HG03378 (cell line): ENCODE results near the gene GALR1.
"Not testable (repeated sequence)": the region's sequence is repeated elsewhere in the genome, so short reads cannot be mapped to it uniquely, and the experiment has no call there.

ENCODE experiments used
- ATAC-seq: cut with Tn5 transposase; IDR thresholded peaks from one replicate; pipeline ENCODE4 v1.9.1; 2021; ENCODE audit warnings: mild to moderate bottlenecking, moderate library complexity; ENCODE audit not compliant: unreplicated experiment

GALR1 gene, protein sequence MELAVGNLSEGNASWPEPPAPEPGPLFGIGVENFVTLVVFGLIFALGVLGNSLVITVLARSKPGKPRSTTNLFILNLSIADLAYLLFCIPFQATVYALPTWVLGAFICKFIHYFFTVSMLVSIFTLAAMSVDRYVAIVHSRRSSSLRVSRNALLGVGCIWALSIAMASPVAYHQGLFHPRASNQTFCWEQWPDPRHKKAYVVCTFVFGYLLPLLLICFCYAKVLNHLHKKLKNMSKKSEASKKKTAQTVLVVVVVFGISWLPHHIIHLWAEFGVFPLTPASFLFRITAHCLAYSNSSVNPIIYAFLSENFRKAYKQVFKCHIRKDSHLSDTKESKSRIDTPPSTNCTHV

DNA sequence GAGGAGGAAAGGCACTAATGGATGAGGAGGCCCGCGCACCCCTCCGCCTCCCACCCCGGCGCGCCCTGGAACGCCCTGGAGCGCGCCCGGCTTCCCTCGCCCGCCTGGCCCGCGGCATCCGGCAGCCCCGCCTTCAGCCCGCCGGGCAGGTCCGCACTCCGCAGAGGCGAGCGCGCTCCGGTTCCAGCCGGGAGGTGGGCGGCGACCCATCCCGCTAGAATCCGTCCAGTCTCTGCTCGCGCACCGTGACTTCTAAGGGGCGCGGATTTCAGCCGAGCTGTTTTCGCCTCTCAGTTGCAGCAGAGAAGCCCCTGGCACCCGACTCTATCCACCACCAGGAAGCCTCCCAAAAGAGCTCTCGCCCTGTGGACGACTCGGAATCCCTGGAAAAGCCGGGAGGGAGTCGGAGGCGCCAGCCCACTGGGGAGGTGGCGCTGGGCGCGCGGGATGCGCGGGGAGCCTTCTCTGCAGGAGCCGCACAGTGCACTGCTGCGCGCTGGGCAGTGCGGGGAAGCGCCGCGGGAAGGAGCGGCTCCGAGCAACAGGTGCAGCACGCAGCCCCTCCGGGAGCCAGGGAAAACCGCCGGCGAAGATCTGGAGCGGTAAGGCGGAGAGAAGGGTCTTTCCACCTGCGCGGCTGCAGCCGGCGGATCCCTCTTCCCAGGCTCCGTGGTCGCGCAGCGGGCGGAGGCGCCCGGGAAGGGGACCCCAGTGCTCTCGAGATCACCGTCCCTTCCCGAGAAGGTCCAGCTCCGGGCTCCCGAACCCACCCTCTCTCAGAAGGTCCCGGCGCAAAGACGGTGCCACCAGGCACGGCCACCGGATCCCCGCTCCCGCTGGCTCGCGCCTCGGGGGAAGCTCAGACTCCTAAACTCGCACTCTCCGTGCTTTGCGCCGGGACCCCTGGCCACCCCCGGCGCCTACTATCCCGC is at the start of gene GALR1:
Gene GALR1 (plus strand): TSS at position 280 of the 932 bp plus-strand sequence. CDS start 701 bp downstream, outside the sequence.
- ATAC-seq: no peak

DNA sequence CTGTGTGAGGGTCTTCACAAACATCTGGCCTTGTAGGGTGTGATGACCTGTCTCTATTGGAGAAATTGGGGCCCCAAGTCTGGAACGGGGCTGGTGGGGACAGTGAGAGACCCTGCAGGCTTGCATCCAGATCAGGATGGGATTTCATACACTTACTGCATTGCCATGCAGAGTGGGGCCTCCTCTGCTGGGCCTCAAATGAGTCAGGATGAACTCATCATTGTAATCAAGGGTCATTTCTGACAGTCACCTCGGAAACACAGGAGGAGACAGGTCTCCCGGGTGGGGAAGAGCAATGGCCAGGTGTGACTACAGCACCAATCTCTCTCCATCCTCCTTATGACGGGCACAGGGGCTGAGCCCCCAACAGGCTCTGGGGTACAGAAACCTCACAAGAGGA is 48.1 kb upstream of the GALR1 start:
- no peak for ATAC-seq

- ATAC-seq: no peak
These were observed 47.3 kb upstream of the GALR1 start for GRCh38 chr18:77202329-77202728.

DNA sequence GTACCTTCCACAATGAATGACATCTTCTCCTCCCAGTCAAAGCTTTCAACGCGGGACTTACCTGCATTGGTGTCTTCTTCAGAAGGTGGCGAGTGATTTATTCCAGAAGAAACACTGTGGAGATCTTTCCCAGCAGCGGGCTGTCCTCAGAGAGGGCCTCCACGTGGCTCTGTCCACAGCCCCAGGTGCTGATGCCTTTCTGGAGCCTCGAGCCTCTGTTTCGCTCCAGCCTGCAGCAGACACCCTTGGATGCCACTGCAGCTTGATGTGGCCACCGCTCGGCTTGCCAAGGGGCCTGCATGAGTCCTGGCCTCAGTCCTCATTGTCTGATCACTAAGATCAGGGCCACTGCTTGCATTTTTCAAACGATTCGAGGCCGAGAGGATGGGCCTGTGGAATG is 46.6 kb upstream of the GALR1 start:
- ATAC-seq: no peak

GRCh38 chr18:77203851-77204250 is 45.8 kb upstream of the GALR1 start:
- ATAC-seq: no peak

DNA sequence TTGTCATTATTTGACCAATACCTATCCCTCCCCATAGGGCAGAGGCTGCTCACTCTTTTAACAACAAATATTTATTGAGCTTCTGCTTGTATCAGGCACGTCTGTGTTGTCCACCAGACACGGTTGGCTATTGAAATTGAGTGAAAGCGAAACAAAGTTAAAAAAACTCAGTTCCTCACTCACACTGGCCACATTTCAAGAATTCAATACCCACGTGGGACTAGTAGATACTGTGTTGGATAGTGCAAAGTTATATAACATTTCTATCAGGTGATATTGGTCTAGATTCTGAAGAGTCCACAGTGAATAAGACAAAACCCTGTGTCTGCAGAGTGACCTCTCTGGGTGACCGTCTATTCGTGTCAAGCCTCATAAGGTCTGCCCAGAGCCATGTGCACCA is 43.9 kb upstream of the GALR1 start:
- ATAC-seq: no peak

- ATAC-seq: no peak
These were observed 42.8 kb upstream of the GALR1 start for GRCh38 chr18:77206676-77207374.

GRCh38 chr18:77207540-77207939 is 42.1 kb upstream of the GALR1 start:
- ATAC-seq: peak; percentile 54

- ATAC-seq: peak; percentile 82
These were observed 40.7 kb upstream of the GALR1 start for GRCh38 chr18:77208964-77209363.

DNA sequence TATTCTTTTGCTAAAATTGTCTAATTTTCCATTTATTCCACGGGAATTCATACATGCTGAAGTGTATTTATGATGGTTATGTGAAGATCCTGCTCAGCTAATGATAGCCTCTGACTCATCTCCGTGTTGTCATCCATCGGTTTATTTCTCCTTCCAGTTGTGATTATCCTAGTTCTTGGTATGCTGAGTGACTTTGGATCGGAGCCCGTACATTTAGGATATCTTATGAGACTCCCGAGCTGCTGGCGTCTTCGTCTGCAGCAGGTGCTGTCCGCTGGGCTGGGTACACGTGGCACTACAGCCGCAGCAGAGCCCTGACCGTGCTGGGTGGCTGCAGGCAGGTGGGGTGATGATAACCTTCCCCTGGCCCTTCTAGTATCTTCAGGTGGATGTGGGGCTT is 40.1 kb upstream of the GALR1 start:
- no peak for ATAC-seq

DNA sequence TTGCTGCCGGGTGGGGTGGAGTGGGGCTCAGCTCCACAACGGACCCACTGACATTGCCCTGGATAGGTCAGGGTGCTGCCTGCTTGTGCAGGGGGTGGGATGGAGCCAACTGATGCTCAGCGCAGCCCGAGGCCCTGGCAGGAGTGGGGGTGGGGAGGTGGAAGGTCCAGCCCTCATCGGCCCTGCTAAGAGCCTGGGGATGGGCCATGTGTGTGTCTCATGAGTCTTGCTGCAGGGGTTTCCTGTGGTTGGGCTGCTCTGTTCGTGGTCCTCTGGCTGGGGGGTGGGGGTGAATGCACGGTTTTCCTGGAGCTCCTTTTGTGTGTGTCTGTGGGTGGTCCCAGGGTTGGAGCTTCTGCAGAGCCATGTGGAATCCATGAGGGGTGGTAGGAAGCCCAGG is 39.4 kb upstream of the GALR1 start:
- no peak for ATAC-seq

DNA sequence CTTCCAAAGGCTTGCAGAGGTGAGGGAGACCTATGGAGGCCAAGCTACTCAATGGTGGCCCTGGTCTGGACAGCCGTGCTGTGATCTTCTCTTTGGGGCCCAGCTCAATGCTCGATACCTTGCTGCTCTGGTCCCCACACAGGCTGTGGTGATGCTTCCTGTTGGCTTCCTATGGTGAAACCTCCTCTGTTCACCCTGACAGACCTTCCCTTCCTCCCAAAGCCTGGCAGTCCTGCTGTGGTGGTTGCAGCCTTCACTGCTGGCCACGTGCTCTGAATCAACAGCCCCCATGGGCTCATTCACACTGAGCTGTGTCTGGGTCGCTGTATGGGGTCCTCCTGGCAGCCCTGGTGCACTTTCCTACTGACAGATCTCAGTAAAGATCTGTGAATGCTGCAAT is 31.0 kb upstream of the GALR1 start:
- ATAC-seq: no peak

GRCh38 chr18:77220726-77221125 is 28.9 kb upstream of the GALR1 start:
- ATAC-seq: no peak

- no peak for ATAC-seq
These were observed 27.2 kb upstream of the GALR1 start for GRCh38 chr18:77222464-77222863.

- no peak for ATAC-seq
These were observed 26.4 kb upstream of the GALR1 start for GRCh38 chr18:77223221-77223639.

GRCh38 chr18:77223653-77224052 is 26.0 kb upstream of the GALR1 start:
- no peak for ATAC-seq

- no peak for ATAC-seq
These were observed 19.0 kb upstream of the GALR1 start for GRCh38 chr18:77230645-77231044.

DNA sequence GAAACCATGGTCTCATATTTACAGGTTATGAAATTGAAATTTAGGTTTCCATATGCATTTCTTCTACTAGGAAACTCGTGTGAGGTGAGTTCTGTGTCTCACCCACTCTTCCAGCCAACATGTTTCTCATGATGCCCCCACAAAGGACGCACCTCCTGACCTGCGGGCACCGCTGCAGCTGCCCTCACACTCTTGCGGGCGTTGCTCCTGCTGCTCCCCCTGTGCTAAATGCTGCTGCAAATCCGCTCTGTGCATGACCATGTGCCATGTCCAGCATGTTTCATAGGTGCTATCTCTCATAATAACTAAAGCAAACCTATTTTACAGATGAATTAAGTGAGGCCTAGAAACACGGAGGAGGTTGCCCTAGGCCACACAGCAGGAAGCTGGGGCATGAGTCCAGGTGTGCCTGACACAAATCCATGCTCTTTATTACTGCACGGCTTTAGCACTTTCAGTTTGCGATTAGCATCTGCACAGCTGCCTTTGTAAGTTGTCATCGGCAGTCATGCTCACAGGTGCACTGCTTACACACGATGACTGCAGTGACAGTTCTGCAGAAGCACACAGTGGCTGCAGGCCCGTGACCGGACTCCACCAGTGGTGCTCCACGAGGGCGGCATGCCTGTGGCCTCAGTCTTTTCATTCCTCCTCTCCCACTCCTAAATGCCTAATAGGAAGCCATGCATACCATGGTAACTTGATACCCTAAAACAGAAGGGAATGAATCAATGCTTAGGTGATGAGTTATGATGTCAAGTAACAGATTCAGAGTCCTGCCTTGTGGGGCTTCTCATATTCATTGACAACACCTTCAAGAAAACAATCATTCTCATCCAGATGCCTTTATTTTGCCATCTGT is 14.9 kb upstream of the GALR1 start:
- no peak for ATAC-seq

DNA sequence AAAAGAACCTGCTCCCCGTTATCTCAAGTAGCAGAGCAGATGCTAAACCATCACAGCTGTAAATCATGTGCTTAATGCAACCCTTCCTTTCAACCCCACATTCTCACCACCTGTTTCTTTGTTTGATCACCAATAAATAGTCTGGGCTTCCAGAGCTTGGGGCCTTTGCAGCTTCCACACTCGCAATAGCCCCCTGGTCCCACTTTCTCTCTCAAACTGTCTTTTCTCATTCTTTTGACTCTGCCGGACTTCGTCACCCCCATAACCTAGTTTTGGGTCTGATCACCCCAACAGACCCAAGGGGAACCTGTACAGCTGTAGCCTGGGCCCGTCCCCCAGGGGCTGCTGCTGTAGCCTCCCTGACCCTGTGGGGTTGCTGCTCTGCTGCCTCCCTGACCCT is 10.4 kb upstream of the GALR1 start:
- ATAC-seq: not testable (repeated sequence)

- no peak for ATAC-seq
These were observed 627 bp upstream of the GALR1 start for GRCh38 chr18:77248873-77249568.
